ENCODE data around the gene WNT5B. TPM values are rescaled to one million over a fixed set of nuclear protein-coding genes. Genes with fewer than 3 reads are reported as not detected.

Gene WNT5B
- total and polyA plus RNA-seq, 2 of the 8 experiments (the other 6 are each of a cell fraction or from before 2014, with no cell fraction given) = 0.91 to 1.2 TPM

DNA sequence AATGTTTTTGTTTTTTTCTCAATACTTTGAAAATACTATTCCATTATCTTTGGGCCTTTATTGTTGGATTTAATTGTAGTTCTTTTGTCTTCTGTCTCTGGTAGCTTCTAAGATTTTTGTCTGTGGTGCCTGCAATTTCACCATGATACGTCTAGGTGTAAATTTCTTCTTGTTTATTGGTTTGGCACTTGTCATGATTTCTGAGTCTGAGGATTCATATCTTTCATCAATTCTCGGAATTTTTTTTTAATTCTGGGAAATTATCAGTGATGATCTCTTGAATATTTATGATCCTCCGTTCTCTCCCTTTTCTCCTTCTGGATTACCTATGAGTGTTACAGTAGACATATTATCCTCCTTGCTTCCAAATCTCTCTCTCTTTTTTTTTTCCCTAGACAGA, 47.0 kb downstream of the WNT5B start (continued):
- TF ChIP-seq, protein P1, sequence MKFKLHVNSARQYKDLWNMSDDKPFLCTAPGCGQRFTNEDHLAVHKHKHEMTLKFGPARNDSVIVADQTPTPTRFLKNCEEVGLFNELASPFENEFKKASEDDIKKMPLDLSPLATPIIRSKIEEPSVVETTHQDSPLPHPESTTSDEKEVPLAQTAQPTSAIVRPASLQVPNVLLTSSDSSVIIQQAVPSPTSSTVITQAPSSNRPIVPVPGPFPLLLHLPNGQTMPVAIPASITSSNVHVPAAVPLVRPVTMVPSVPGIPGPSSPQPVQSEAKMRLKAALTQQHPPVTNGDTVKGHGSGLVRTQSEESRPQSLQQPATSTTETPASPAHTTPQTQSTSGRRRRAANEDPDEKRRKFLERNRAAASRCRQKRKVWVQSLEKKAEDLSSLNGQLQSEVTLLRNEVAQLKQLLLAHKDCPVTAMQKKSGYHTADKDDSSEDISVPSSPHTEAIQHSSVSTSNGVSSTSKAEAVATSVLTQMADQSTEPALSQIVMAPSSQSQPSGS (IDR thresholded peaks at IDR 0.05; ENCODE audit: low read length) = no peak

Measured in H1 (cell line).